Endothelial cell of umbilical vein (primary cell): ENCODE measurements around the gene NPAS1.

Source experiments
- JUN ChIP-seq: IDR thresholded peaks from 2 replicates; pipeline ENCODE4 v1.6.1; 2011; ENCODE audit warnings: borderline replicate concordance, low read depth; ENCODE audit not compliant: insufficient read length, insufficient read depth
- MAX ChIP-seq: IDR thresholded peaks from 2 replicates; pipeline ENCODE4 v1.6.1; 2011; ENCODE audit not compliant: insufficient read depth, insufficient read length
- MYC ChIP-seq: IDR thresholded peaks from one replicate; pipeline ENCODE4 v1.6.1; 2011; ENCODE audit warnings: mild to moderate bottlenecking, low read depth, low read length
- POLR2A ChIP-seq: IDR thresholded peaks from 2 replicates; pipeline ENCODE4 v1.6.1; 2012; ENCODE audit warnings: low read depth, mild to moderate bottlenecking, control low read depth, low read length
- TF ChIP-seq, protein P1 (sequence below), 2 donors: IDR thresholded peaks; 1 replicate in 1 of 2; 2 replicates in 1 of 2; pipeline ENCODE4 v1.5.1; 2011; ENCODE audit warnings: low read length in 2 of 2, mild to moderate bottlenecking in 2 of 2, moderate library complexity in 2 of 2, control low read depth in 1 of 2, inconsistent platforms in 1 of 2, low read depth in 1 of 2; ENCODE audit not compliant: insufficient read depth in 1 of 2; ENCODE audit errors: extremely low read depth in 1 of 2

DNA sequence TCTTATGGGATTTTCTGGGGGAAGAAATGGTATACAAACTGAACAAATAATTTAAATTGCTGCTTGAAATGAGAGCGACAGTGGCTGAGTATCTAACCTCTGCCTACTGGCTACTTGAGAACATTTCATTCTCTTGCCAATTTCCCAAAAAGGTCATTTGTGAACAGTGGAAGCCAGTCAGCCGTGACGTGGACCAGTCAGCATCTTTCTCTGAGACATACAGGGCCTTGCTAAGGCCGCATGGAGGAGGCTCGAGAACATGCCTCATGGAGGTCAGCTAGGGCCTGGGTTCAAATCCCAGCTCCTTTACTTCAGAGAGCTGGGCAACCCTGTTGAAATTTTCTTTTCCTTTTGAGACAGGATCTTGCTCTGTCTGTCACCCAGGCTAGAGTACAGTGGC lies 73.6 kb downstream of the NPAS1 start:
- TF ChIP-seq, protein P1, sequence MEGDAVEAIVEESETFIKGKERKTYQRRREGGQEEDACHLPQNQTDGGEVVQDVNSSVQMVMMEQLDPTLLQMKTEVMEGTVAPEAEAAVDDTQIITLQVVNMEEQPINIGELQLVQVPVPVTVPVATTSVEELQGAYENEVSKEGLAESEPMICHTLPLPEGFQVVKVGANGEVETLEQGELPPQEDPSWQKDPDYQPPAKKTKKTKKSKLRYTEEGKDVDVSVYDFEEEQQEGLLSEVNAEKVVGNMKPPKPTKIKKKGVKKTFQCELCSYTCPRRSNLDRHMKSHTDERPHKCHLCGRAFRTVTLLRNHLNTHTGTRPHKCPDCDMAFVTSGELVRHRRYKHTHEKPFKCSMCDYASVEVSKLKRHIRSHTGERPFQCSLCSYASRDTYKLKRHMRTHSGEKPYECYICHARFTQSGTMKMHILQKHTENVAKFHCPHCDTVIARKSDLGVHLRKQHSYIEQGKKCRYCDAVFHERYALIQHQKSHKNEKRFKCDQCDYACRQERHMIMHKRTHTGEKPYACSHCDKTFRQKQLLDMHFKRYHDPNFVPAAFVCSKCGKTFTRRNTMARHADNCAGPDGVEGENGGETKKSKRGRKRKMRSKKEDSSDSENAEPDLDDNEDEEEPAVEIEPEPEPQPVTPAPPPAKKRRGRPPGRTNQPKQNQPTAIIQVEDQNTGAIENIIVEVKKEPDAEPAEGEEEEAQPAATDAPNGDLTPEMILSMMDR (IDR thresholded peaks at IDR 0.05; ENCODE audit: extremely low read depth in 1 of 2, insufficient read depth in 1 of 2, low read depth in 1 of 2, low read length in 2 of 2), result no peak
- TF ChIP-seq MAX, result no peak
- TF ChIP-seq POLR2A, result no peak
- TF ChIP-seq MYC, result no peak
- no peak for TF ChIP-seq JUN
